ENCODE measurements around the gene CCDC82.

DNA sequence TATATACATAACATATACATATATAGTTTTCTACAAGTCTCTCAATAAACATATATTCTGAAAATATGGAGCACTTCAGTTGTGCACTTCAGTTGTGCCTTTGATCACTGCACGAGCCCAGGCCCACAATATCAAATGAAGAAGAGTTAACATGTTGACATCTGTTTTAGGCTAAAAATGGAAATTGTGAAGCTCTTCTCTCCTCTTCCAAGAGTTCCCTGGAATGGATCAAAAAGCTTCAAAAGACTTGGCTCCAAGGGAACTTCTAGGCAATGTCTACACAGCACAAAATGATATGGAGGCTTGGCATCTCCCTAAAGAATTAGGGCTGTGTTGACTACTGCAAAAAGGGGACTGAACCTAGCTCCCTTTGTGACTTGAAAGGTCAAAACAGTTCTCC is 83.6 kb downstream of the CCDC82 start:
- TF ChIP-seq, protein P1, sequence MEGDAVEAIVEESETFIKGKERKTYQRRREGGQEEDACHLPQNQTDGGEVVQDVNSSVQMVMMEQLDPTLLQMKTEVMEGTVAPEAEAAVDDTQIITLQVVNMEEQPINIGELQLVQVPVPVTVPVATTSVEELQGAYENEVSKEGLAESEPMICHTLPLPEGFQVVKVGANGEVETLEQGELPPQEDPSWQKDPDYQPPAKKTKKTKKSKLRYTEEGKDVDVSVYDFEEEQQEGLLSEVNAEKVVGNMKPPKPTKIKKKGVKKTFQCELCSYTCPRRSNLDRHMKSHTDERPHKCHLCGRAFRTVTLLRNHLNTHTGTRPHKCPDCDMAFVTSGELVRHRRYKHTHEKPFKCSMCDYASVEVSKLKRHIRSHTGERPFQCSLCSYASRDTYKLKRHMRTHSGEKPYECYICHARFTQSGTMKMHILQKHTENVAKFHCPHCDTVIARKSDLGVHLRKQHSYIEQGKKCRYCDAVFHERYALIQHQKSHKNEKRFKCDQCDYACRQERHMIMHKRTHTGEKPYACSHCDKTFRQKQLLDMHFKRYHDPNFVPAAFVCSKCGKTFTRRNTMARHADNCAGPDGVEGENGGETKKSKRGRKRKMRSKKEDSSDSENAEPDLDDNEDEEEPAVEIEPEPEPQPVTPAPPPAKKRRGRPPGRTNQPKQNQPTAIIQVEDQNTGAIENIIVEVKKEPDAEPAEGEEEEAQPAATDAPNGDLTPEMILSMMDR (IDR thresholded peaks at IDR 0.05): no peak
- TF ChIP-seq POLR2A (IDR thresholded peaks at IDR 0.05): no peak

Data from prostate gland (tissue), 2 donors.